ENCODE measurements around the gene UCP3.

Gene UCP3

GRCh38 chr11:73978576-73979086 lies 30.3 kb downstream of the UCP3 start:
- DNase-seq (ENCODE audit: extremely low read depth in 1 of 2, low read depth in 1 of 2) = no peak

GRCh38 chr11:73977856-73978519 lies 30.9 kb downstream of the UCP3 start:
- DNase-seq (ENCODE audit: extremely low read depth in 1 of 2, low read depth in 1 of 2) = no peak

- DNase-seq (ENCODE audit: extremely low read depth in 1 of 2, low read depth in 1 of 2) = no peak
These were observed 32.3 kb downstream of the UCP3 start for GRCh38 chr11:73976451-73977151.

GRCh38 chr11:73975479-73975757 lies 33.5 kb downstream of the UCP3 start:
- DNase-seq (ENCODE audit: extremely low read depth in 1 of 2, low read depth in 1 of 2) = no peak

GRCh38 chr11:73974604-73975478 lies 34.0 kb downstream of the UCP3 start:
- DNase-seq (ENCODE audit: extremely low read depth in 1 of 2, low read depth in 1 of 2) = no peak

GRCh38 chr11:73972620-73973449 lies 36.0 kb downstream of the UCP3 start:
- DNase-seq (ENCODE audit: extremely low read depth in 1 of 2, low read depth in 1 of 2) = no peak

GRCh38 chr11:73972187-73972586 lies 36.7 kb downstream of the UCP3 start:
- DNase-seq (ENCODE audit: extremely low read depth in 1 of 2, low read depth in 1 of 2) = no peak

GRCh38 chr11:73971175-73971719 lies 37.6 kb downstream of the UCP3 start:
- no peak for DNase-seq (ENCODE audit: extremely low read depth in 1 of 2, low read depth in 1 of 2)

GRCh38 chr11:73969991-73970800 lies 38.7 kb downstream of the UCP3 start:
- DNase-seq (ENCODE audit: extremely low read depth in 1 of 2, low read depth in 1 of 2) = no peak

- DNase-seq (ENCODE audit: extremely low read depth in 1 of 2, low read depth in 1 of 2) = no peak
These were observed 39.8 kb downstream of the UCP3 start for GRCh38 chr11:73969091-73969490.

GRCh38 chr11:73968356-73968966 lies 40.4 kb downstream of the UCP3 start:
- no peak for DNase-seq (ENCODE audit: extremely low read depth in 1 of 2, low read depth in 1 of 2)

- no peak for DNase-seq (ENCODE audit: extremely low read depth in 1 of 2, low read depth in 1 of 2)
These were observed 43.1 kb downstream of the UCP3 start for GRCh38 chr11:73965764-73966121.

GRCh38 chr11:73965076-73965763 lies 43.7 kb downstream of the UCP3 start:
- DNase-seq (ENCODE audit: extremely low read depth in 1 of 2, low read depth in 1 of 2) = no peak

GRCh38 chr11:73963861-73964260 lies 45.0 kb downstream of the UCP3 start:
- no peak for DNase-seq (ENCODE audit: extremely low read depth in 1 of 2, low read depth in 1 of 2)

GRCh38 chr11:73962101-73962705 lies 46.7 kb downstream of the UCP3 start:
- no peak for DNase-seq (ENCODE audit: extremely low read depth in 1 of 2, low read depth in 1 of 2)

GRCh38 chr11:73961321-73961720 lies 47.6 kb downstream of the UCP3 start:
- DNase-seq (ENCODE audit: extremely low read depth in 1 of 2, low read depth in 1 of 2) = no peak

GRCh38 chr11:73958521-73959141 lies 50.3 kb downstream of the UCP3 start:
- no peak for DNase-seq (ENCODE audit: extremely low read depth in 1 of 2, low read depth in 1 of 2)

Data from activated CD8-positive, alpha-beta memory T cell treated with anti-CD3 and anti-CD28 coated beads for 1 hour (primary cell).